Measurements from ENCODE around the gene SPON2.

DNA sequence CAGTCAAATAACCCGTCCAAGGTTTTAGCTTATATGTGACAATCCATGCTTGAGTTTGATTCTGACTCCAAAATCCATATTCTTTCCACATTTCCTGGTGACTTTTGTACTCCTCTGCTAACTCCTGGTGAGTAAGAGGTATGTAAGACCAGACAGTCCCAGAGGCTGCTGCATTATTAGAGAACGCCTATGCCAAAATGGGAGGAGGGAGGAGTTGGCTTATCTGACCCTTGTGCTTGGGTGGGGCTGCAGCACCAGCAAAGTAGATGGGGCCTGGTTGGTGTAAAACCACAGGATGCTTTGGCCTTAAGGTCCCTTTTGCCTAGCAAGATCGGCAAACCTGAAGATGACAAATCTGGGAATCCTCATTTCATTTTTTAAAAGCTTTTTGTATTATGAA, 49.9 kb downstream of the SPON2 start:
- TF ChIP-seq, protein P1, sequence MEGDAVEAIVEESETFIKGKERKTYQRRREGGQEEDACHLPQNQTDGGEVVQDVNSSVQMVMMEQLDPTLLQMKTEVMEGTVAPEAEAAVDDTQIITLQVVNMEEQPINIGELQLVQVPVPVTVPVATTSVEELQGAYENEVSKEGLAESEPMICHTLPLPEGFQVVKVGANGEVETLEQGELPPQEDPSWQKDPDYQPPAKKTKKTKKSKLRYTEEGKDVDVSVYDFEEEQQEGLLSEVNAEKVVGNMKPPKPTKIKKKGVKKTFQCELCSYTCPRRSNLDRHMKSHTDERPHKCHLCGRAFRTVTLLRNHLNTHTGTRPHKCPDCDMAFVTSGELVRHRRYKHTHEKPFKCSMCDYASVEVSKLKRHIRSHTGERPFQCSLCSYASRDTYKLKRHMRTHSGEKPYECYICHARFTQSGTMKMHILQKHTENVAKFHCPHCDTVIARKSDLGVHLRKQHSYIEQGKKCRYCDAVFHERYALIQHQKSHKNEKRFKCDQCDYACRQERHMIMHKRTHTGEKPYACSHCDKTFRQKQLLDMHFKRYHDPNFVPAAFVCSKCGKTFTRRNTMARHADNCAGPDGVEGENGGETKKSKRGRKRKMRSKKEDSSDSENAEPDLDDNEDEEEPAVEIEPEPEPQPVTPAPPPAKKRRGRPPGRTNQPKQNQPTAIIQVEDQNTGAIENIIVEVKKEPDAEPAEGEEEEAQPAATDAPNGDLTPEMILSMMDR (IDR thresholded peaks at IDR 0.05): no peak
- TF ChIP-seq CHD4 (IDR thresholded peaks at IDR 0.05; ENCODE audit: borderline replicate concordance): no peak
- no peak for TF ChIP-seq RFX5 (IDR thresholded peaks at IDR 0.05)
- TF ChIP-seq ESRRA (IDR thresholded peaks at IDR 0.05; ENCODE audit: borderline replicate concordance, low read length): no peak
- TF ChIP-seq GATA3 (IDR thresholded peaks at IDR 0.05; ENCODE audit: borderline replicate concordance): no peak
- no peak for TF ChIP-seq CEBPB (IDR thresholded peaks at IDR 0.05)
- no peak for TF ChIP-seq RAD21 (conservative IDR thresholded peaks at IDR 0.05 in 1 of 2, IDR thresholded peaks at IDR 0.05 in 1 of 2)
- no peak for TF ChIP-seq KDM1A (IDR thresholded peaks at IDR 0.05; ENCODE audit: low read depth)
- TF ChIP-seq CBX8 (IDR thresholded peaks at IDR 0.05): no peak
- no peak for TF ChIP-seq RCOR1 (IDR thresholded peaks at IDR 0.05; ENCODE audit: low read depth, low read length)
- no peak for TF ChIP-seq BHLHE40 (IDR thresholded peaks at IDR 0.05; ENCODE audit: low read depth, low read length)
- TF ChIP-seq CHD2 (IDR thresholded peaks at IDR 0.05; ENCODE audit: low read length, partially characterized antibody): no peak

Data from A549 (cell line).